Liver (tissue), 9 donors: ENCODE measurements around the gene APP. TPM values are rescaled to one million over a fixed set of nuclear protein-coding genes. Genes with fewer than 3 reads are reported as not detected.
A peak's percentile ranks its signal among the peaks of the same experiment; 100 is the strongest.

Experiments
- DNase-seq: peaks from one replicate; pipeline ENCODE4 v3.0.0-alpha.2; 2017; ENCODE audit warnings: low spot score
- H3K27ac ChIP-seq, 2 donors: one replicate each; pipeline ENCODE4 v1.7.0; 2013; ENCODE audit warnings: inconsistent platforms in 2 of 2, low read length in 2 of 2, control low read depth in 1 of 2, low read depth in 1 of 2, mild to moderate bottlenecking in 1 of 2
- H3K27me3 ChIP-seq, 4 donors: one replicate each; pipeline versions ENCODE4 v1.6.1 to v1.7.0; 2013; ENCODE audit warnings: low read length in 3 of 4, inconsistent platforms in 1 of 4, mild to moderate bottlenecking in 1 of 4, moderate library complexity in 1 of 4; ENCODE audit not compliant: control insufficient read depth in 4 of 4, insufficient read depth in 4 of 4
- H3K36me3 ChIP-seq, 4 donors: one replicate each; pipeline versions ENCODE4 v1.6.1 to v1.7.0; 2013; ENCODE audit warnings: low read length in 3 of 4, mild to moderate bottlenecking in 3 of 4, low read depth in 1 of 4, moderate library complexity in 1 of 4; ENCODE audit not compliant: control insufficient read depth in 4 of 4, insufficient read depth in 3 of 4
- H3K4me1 ChIP-seq, 4 donors: one replicate each; pipeline versions ENCODE4 v1.6.1 to v1.7.0; 2013; ENCODE audit warnings: low read length in 3 of 4, mild to moderate bottlenecking in 3 of 4, moderate library complexity in 1 of 4; ENCODE audit not compliant: control insufficient read depth in 4 of 4, insufficient read depth in 4 of 4
- H3K4me3 ChIP-seq, 3 donors: one replicate each; pipeline versions ENCODE4 v1.6.1 to v1.7.0; 2013; ENCODE audit warnings: low read length in 3 of 3, control low read depth in 1 of 3, low read depth in 1 of 3, mild to moderate bottlenecking in 1 of 3
- H3K9ac ChIP-seq, 2 donors: one replicate each; pipeline ENCODE4 v1.7.0; 2013; ENCODE audit warnings: low read length in 2 of 2, mild to moderate bottlenecking in 2 of 2, moderate library complexity in 2 of 2, control low read depth in 1 of 2, low read depth in 1 of 2
- H3K9me3 ChIP-seq, 4 donors: one replicate each; pipeline versions ENCODE4 v1.6.1 to v1.7.0; 2013; ENCODE audit warnings: low read length in 3 of 4; ENCODE audit not compliant: control insufficient read depth in 4 of 4
- FOXA1 ChIP-seq: IDR thresholded peaks from 2 replicates; pipeline ENCODE4 v1.6.1; 2016; ENCODE audit warnings: antibody characterized with exemption
- GABPA ChIP-seq, 2 donors: IDR thresholded peaks in 1 of 2; conservative IDR thresholded peaks in 1 of 2; 2 replicates each; pipeline ENCODE4 v1.6.1; 2016; ENCODE audit warnings: antibody characterized with exemption in 2 of 2, mild to moderate bottlenecking in 1 of 2, moderate library complexity in 1 of 2
- HNF4A ChIP-seq, 2 donors: conservative IDR thresholded peaks; 2 replicates each; pipeline ENCODE4 v1.6.1; 2016; ENCODE audit warnings: antibody characterized with exemption in 2 of 2, mild to moderate bottlenecking in 2 of 2
- HNF4G ChIP-seq: IDR thresholded peaks from 2 replicates; pipeline ENCODE4 v1.6.1; 2016; ENCODE audit warnings: antibody characterized with exemption
- JUND ChIP-seq, 2 donors: IDR thresholded peaks; 2 replicates each; pipeline ENCODE4 v1.6.1; 2016; ENCODE audit warnings: antibody characterized with exemption in 2 of 2
- MAX ChIP-seq: IDR thresholded peaks from 2 replicates; pipeline ENCODE4 v1.6.1; 2016; ENCODE audit warnings: antibody characterized with exemption
- NR2F2 ChIP-seq: IDR thresholded peaks from 2 replicates; pipeline ENCODE4 v1.6.1; 2016; ENCODE audit warnings: antibody characterized with exemption
- RAD21 ChIP-seq, 2 donors: IDR thresholded peaks; 2 replicates each; pipeline ENCODE4 v1.6.1; 2016; ENCODE audit warnings: antibody characterized with exemption in 2 of 2, mild to moderate bottlenecking in 2 of 2
- REST ChIP-seq: IDR thresholded peaks from 2 replicates; pipeline ENCODE4 v1.6.1; 2016; ENCODE audit warnings: antibody characterized with exemption, mild to moderate bottlenecking
- RXRA ChIP-seq, 2 donors: IDR thresholded peaks; 2 replicates each; pipeline ENCODE4 v1.6.1; 2017 to 2018; ENCODE audit warnings: antibody characterized with exemption in 2 of 2, mild to moderate bottlenecking in 1 of 2
- SP1 ChIP-seq: IDR thresholded peaks from 2 replicates; pipeline ENCODE4 v1.6.1; 2018; ENCODE audit warnings: antibody characterized with exemption, mild to moderate bottlenecking
- YY1 ChIP-seq: IDR thresholded peaks from 2 replicates; pipeline ENCODE4 v1.6.1; 2016; ENCODE audit warnings: antibody characterized with exemption, mild to moderate bottlenecking
- ZBTB33 ChIP-seq: IDR thresholded peaks from 2 replicates; pipeline ENCODE4 v1.6.1; 2016; ENCODE audit warnings: antibody characterized with exemption
- WGBS: extraction: QIAGEN DNeasy Blood & Tissue Kit; methylation state at CpG from one replicate; pipeline ENCODE4 v1.1.7; 2013; 5-methylcytosine and 5-hydroxymethylcytosine counted together
- polyA plus RNA-seq, 2 donors: library from polyadenylated mRNA; stranded (reverse) in 1 of 2; unstranded in 1 of 2; fragments of 200-250 nt in 1 of 2; fragments of >200 nt in 1 of 2; fragmentation: Nextera tagmentation in 1 of 2; extraction: Ambion mirVana in 1 of 2; gene quantifications; one replicate each; pipeline versions ENCODE4 v1.2.1 to v1.2.3, GENCODE V29; 2013 to 2015
- total RNA-seq, 2 donors: library from RNA; depleted of rRNA; stranded (reverse); fragments of >200 nt; gene quantifications; one replicate each; pipeline ENCODE4 v1.2.3, GENCODE V29; 2014
- donor health status: healthy.
- donor health status: healthy.
- donor health status: healthy.
- donor health status: healthy.
- donor health status: healthy.

The APP gene
- total and polyA plus RNA-seq, 4 donors = 24.9 to 201 (median 111) TPM

- H3K9me3 ChIP-seq = no peaks in the 10 kb centered on the region
- no peak for DNase-seq
- peaks cover 0 to 18% (median 9%) of the 10 kb centered on the region in 4 donors for H3K4me1 ChIP-seq
- no peak overlapping the region for H3K4me3 ChIP-seq
- no peaks in the 10 kb centered on the region for H3K27me3 ChIP-seq
- H3K27ac ChIP-seq = peak overlapping the region; percentile 55 to 56
- H3K9ac ChIP-seq = no peak overlapping the region
- no peaks in the 10 kb centered on the region for H3K36me3 ChIP-seq
- 66% methylated on average over 20 of the region's 20 CpGs for WGBS
- peak in 1 of 2 donors; percentile 6 for TF ChIP-seq JUND (IDR thresholded peaks at IDR 0.05)
- TF ChIP-seq YY1 = peak; percentile 88
- peak; percentile 30 to 50 for TF ChIP-seq HNF4A (conservative IDR thresholded peaks at IDR 0.05)
- TF ChIP-seq HNF4G = no peak
- TF ChIP-seq REST = no peak
- TF ChIP-seq NR2F2 = peak; percentile 86
- TF ChIP-seq SP1 = peak; percentile 57
- TF ChIP-seq RXRA (IDR thresholded peaks at IDR 0.05) = peak; percentile 56 to 72
- peak; percentile 76 for TF ChIP-seq MAX
- TF ChIP-seq RAD21 (IDR thresholded peaks at IDR 0.05) = peak in 1 of 2 donors; percentile 36
Observed at GRCh38 chr21:25911730-25912401, 258.7 kb downstream of the APP start.

- no peak for DNase-seq
- TF ChIP-seq MAX (no peak), RXRA (IDR thresholded peaks at IDR 0.05) (no peak), NR2F2 (no peak), SP1 (no peak)
- Histone ChIP-seq H3K9me3 (no peaks in the 10 kb centered on the region), H3K4me1 (peaks cover 0 to 18% (median 9%) of the 10 kb centered on the region in 4 donors), H3K36me3 (no peaks in the 10 kb centered on the region), H3K9ac (no peak overlapping the region), H3K4me3 (no peak overlapping the region), H3K27ac (no peak overlapping the region), H3K27me3 (no peaks in the 10 kb centered on the region)
- 94% methylated on average over 1 of the region's 1 CpG for WGBS
Observed at GRCh38 chr21:25910809-25911208, 259.8 kb downstream of the APP start.

GRCh38 chr21:25909341-25909740 is 261.2 kb downstream of the APP start:
- Histone ChIP-seq H3K4me3 (no peak overlapping the region), H3K9ac (no peak overlapping the region), H3K27me3 (no peaks in the 10 kb centered on the region), H3K27ac (no peak overlapping the region), H3K4me1 (peaks cover 0 to 18% (median 9%) of the 10 kb centered on the region in 4 donors), H3K36me3 (no peaks in the 10 kb centered on the region), H3K9me3 (no peaks in the 10 kb centered on the region)
- DNase-seq = no peak
- 96% methylated on average over 5 of the region's 5 CpGs for WGBS
- TF ChIP-seq SP1 (no peak), YY1 (no peak), FOXA1 (no peak), RXRA (IDR thresholded peaks at IDR 0.05) (no peak), GABPA (IDR thresholded peaks at IDR 0.05 in 1 of 2, conservative IDR thresholded peaks at IDR 0.05 in 1 of 2) (no peak), JUND (IDR thresholded peaks at IDR 0.05) (no peak), ZBTB33 (no peak), HNF4G (no peak), NR2F2 (no peak)
